ENCODE data around the gene CNTN4. TPM values are rescaled to one million over a fixed set of nuclear protein-coding genes. Genes with fewer than 3 reads are reported as not detected.

The CNTN4 gene
- total RNA-seq, 1 donor from 2014 or later = 5.2 TPM

DNA sequence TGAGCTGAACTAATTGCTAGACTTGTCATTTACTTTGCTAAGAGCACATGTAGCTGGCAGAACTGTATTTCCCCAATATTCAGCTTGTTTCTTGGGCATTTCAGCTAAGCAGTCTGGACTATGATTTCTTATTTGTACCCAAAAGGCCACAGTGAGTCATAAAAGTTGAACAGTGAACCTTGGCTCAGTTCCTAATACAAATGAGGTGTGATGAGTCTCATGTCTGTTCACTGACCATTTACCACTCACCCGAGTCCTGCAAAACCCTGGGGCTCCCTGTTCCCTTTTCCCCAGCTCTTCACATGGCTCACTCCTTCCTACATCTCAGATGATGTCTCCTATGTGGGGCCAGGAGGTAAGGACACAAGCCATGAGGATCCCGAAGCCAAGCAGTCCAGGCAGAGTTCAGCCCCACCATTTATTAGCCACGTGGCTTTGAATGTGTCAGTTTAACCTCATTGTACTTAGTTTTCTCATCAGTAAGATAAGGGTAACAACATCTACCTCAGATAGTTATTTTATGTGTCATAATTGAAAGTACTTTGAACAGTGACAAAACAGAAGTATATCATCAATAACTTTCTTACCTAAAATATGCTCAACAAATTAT lies 772.2 kb downstream of the CNTN4 start:
- H3K4me3 Mint-ChIP-seq = no peak overlapping the region
- no peaks in the 10 kb centered on the region for H3K36me3 Mint-ChIP-seq
- peaks cover 4% of the 10 kb centered on the region for H3K27me3 Mint-ChIP-seq (ENCODE audit: insufficient read depth, low read depth)
- Histone ChIP-seq H3K9ac (no peak overlapping the region), H3K79me2 (ENCODE audit: low read depth) (no peaks in the 10 kb centered on the region), H3K27ac (no peak overlapping the region), H3K36me3 (no peaks in the 10 kb centered on the region), H3K4me3 (no peak overlapping the region), H3K9me3 (ENCODE audit: low read depth) (no peaks in the 10 kb centered on the region), H4K20me1 (ENCODE audit: low read depth) (no peaks in the 10 kb centered on the region), H3F3A (ENCODE audit: low read depth) (no peaks in the 10 kb centered on the region), H3K4me2 (no peak overlapping the region), H3K4me1 (no peaks in the 10 kb centered on the region), H2AFZ (replicated peaks) (no peak overlapping the region), H3K27me3 (no peaks in the 10 kb centered on the region)
- no peak for TF ChIP-seq EZH2 (IDR thresholded peaks at IDR 0.05)
- TF ChIP-seq, protein P1, sequence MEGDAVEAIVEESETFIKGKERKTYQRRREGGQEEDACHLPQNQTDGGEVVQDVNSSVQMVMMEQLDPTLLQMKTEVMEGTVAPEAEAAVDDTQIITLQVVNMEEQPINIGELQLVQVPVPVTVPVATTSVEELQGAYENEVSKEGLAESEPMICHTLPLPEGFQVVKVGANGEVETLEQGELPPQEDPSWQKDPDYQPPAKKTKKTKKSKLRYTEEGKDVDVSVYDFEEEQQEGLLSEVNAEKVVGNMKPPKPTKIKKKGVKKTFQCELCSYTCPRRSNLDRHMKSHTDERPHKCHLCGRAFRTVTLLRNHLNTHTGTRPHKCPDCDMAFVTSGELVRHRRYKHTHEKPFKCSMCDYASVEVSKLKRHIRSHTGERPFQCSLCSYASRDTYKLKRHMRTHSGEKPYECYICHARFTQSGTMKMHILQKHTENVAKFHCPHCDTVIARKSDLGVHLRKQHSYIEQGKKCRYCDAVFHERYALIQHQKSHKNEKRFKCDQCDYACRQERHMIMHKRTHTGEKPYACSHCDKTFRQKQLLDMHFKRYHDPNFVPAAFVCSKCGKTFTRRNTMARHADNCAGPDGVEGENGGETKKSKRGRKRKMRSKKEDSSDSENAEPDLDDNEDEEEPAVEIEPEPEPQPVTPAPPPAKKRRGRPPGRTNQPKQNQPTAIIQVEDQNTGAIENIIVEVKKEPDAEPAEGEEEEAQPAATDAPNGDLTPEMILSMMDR (IDR thresholded peaks at IDR 0.05) = no peak
- TF ChIP-seq EZH2phosphoT487 (IDR thresholded peaks at IDR 0.05) = no peak
- H3K27ac Mint-ChIP-seq = no peak overlapping the region
- H3K4me1 Mint-ChIP-seq = no peaks in the 10 kb centered on the region
- DNase-seq (ENCODE audit: low spot score) = no peak
- H3K9me3 Mint-ChIP-seq = no peaks in the 10 kb centered on the region

GRCh38 chr3:2872884-2873283 lies 774.2 kb downstream of the CNTN4 start:
- H3K4me3 Mint-ChIP-seq = no peak overlapping the region

DNA sequence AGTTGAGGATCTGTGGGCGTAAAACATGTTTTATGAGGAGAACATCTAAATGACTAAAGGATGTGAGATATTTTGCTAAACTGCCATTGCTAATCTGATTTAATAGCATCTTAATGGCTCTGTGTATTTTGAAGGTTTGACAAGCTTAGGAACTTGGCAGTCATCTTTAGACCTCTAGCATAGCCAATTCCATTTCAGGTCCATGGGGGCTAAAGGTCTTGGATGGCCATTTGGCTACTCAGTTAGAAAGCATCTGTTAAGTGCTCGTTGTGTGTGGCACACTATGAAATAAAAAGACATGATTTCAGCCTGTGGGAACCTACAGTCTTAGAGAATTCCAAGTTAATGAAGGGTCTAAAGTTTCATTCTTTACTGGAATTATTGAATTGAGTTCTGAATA lies 775.3 kb downstream of the CNTN4 start:
- H3K36me3 ChIP-seq = no peaks in the 10 kb centered on the region
- H2AFZ ChIP-seq (replicated peaks) = no peak overlapping the region
- H3K9ac ChIP-seq = no peak overlapping the region
- H3K36me3 Mint-ChIP-seq = no peaks in the 10 kb centered on the region
- no peak overlapping the region for H3K27ac ChIP-seq
- no peaks in the 10 kb centered on the region for H4K20me1 ChIP-seq (ENCODE audit: low read depth)
- no peaks in the 10 kb centered on the region for H3K79me2 ChIP-seq (ENCODE audit: low read depth)
- no peaks in the 10 kb centered on the region for H3K4me1 ChIP-seq
- H3K4me1 Mint-ChIP-seq = no peaks in the 10 kb centered on the region
- no peak overlapping the region for H3K4me2 ChIP-seq
- H3K4me3 ChIP-seq = no peak overlapping the region
- peaks cover 4% of the 10 kb centered on the region for H3K27me3 Mint-ChIP-seq (ENCODE audit: insufficient read depth, low read depth)
- TF ChIP-seq EZH2phosphoT487 (IDR thresholded peaks at IDR 0.05) = no peak
- TF ChIP-seq EZH2 (IDR thresholded peaks at IDR 0.05) = no peak
- TF ChIP-seq, protein P1 (IDR thresholded peaks at IDR 0.05) = no peak
- no peak for DNase-seq (ENCODE audit: low spot score)
- H3K27ac Mint-ChIP-seq = no peak overlapping the region
- H3K9me3 Mint-ChIP-seq = no peaks in the 10 kb centered on the region
- no peak overlapping the region for H3K4me3 Mint-ChIP-seq
- no peaks in the 10 kb centered on the region for H3K9me3 ChIP-seq (ENCODE audit: low read depth)
- no peaks in the 10 kb centered on the region for H3K27me3 ChIP-seq
- H3F3A ChIP-seq (ENCODE audit: low read depth) = no peaks in the 10 kb centered on the region

More at GRCh38 chr3:2872884-2873283, 774.2 kb downstream of the CNTN4 start:
- no peak overlapping the region for H3K9ac ChIP-seq
- H3K27ac Mint-ChIP-seq = peak overlapping the region; percentile 2
- no peaks in the 10 kb centered on the region for H3K27me3 ChIP-seq
- no peaks in the 10 kb centered on the region for H4K20me1 ChIP-seq (ENCODE audit: low read depth)
- TF ChIP-seq EZH2phosphoT487 (IDR thresholded peaks at IDR 0.05) = no peak
- no peak for TF ChIP-seq EZH2 (IDR thresholded peaks at IDR 0.05)
- TF ChIP-seq, protein P1 (IDR thresholded peaks at IDR 0.05) = no peak
- H3K79me2 ChIP-seq (ENCODE audit: low read depth) = no peaks in the 10 kb centered on the region
- no peaks in the 10 kb centered on the region for H3F3A ChIP-seq (ENCODE audit: low read depth)
- H3K4me1 Mint-ChIP-seq = no peaks in the 10 kb centered on the region
- H3K4me1 ChIP-seq = no peaks in the 10 kb centered on the region
- no peaks in the 10 kb centered on the region for H3K9me3 Mint-ChIP-seq
- no peaks in the 10 kb centered on the region for H3K36me3 Mint-ChIP-seq
- H3K9me3 ChIP-seq (ENCODE audit: low read depth) = no peaks in the 10 kb centered on the region
- H3K27ac ChIP-seq = no peak overlapping the region
- peaks cover 4% of the 10 kb centered on the region for H3K27me3 Mint-ChIP-seq (ENCODE audit: insufficient read depth, low read depth)
- no peak overlapping the region for H2AFZ ChIP-seq (replicated peaks)
- no peak for DNase-seq (ENCODE audit: low spot score)
- no peak overlapping the region for H3K4me3 ChIP-seq
- no peaks in the 10 kb centered on the region for H3K36me3 ChIP-seq
- no peak overlapping the region for H3K4me2 ChIP-seq
